NCI-H2196 (cell line): ENCODE measurements around the gene MFSD12.

Experiments used
- DNase-seq: peaks from one replicate; lab custom pipeline; 2025; ENCODE audit not compliant: unreplicated experiment; lab: John Stamatoyannopoulos, UW

MFSD12 gene

GRCh38 chr19:3524078-3524842, 33.1 kb downstream of the MFSD12 start:
- DNase-seq: no peak

- DNase-seq: no peak
Observed at GRCh38 chr19:3523361-3524077, 33.9 kb downstream of the MFSD12 start.

- no peak for DNase-seq
Observed at GRCh38 chr19:3522421-3523360, 34.7 kb downstream of the MFSD12 start.

GRCh38 chr19:3521104-3521445, 36.3 kb downstream of the MFSD12 start:
- no peak for DNase-seq

GRCh38 chr19:3520166-3521103, 37.0 kb downstream of the MFSD12 start:
- peak; percentile 45 for DNase-seq

- no peak for DNase-seq
Observed at GRCh38 chr19:3519126-3519525, 38.3 kb downstream of the MFSD12 start.

GRCh38 chr19:3518659-3519058, 38.7 kb downstream of the MFSD12 start:
- no peak for DNase-seq

- DNase-seq: no peak
Observed at GRCh38 chr19:3518255-3518654, 39.1 kb downstream of the MFSD12 start.

- no peak for DNase-seq
Observed at GRCh38 chr19:3517638-3518037, 39.7 kb downstream of the MFSD12 start.

GRCh38 chr19:3516675-3517207, 40.6 kb downstream of the MFSD12 start:
- DNase-seq: peak; percentile 94

- DNase-seq: no peak
Observed at GRCh38 chr19:3515891-3516422, 41.4 kb downstream of the MFSD12 start.

- no peak for DNase-seq
Observed at GRCh38 chr19:3514930-3515329, 42.5 kb downstream of the MFSD12 start.

GRCh38 chr19:3513229-3514140, 43.9 kb downstream of the MFSD12 start:
- DNase-seq: no peak

- no peak for DNase-seq
Observed at GRCh38 chr19:3512562-3513228, 44.7 kb downstream of the MFSD12 start.

- DNase-seq: no peak
Observed at GRCh38 chr19:3511506-3512251, 45.7 kb downstream of the MFSD12 start.

GRCh38 chr19:3510727-3511126, 46.7 kb downstream of the MFSD12 start:
- DNase-seq: no peak

- DNase-seq: no peak
Observed at GRCh38 chr19:3509566-3509989, 47.8 kb downstream of the MFSD12 start.
